Gastrocnemius medialis (tissue), 4 donors: ENCODE data around the gene SMPDL3A.

ENCODE experiments used
- POLR2A ChIP-seq, 2 donors: fragments of 450-650 bp; IDR thresholded peaks; one replicate each; pipeline ENCODE4 v1.6.1; 2017; ENCODE audit warnings: antibody characterized with exemption in 2 of 2, mild to moderate bottlenecking in 2 of 2, moderate library complexity in 2 of 2
- TF ChIP-seq, protein P1 (sequence below), 5 experiments: fragments of 450-650 bp in 3 of 5; fragments of 200-600 bp in 2 of 5; sonication (generic) in 2 of 5; IDR thresholded peaks in 4 of 5; conservative IDR thresholded peaks in 1 of 5; 1 replicate in 4 of 5; 2 replicates in 1 of 5; pipeline ENCODE4 v1.5.1; 2016 to 2019; ENCODE audit warnings: antibody characterized with exemption in 5 of 5, mild to moderate bottlenecking in 3 of 5, moderate library complexity in 3 of 5

DNA sequence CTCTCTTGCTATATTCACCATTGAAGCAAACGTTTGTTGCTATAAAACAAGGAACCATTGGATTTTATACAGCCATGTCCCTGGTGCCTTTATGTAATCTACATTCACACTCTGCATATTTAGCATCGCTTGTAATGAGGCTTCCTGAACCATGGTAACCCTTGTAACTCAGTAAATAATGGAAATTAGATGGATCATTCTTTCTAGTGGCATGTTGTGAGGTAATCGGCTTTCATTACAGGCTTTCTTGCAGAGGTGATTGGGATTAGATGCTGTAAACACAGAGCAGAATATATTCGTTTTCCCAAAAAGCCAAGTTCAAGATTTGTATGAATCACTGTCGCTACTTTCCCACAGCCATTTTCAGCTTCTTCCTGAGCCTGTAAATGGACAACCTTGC, 36.1 kb downstream of the SMPDL3A start:
- TF ChIP-seq, protein P1, sequence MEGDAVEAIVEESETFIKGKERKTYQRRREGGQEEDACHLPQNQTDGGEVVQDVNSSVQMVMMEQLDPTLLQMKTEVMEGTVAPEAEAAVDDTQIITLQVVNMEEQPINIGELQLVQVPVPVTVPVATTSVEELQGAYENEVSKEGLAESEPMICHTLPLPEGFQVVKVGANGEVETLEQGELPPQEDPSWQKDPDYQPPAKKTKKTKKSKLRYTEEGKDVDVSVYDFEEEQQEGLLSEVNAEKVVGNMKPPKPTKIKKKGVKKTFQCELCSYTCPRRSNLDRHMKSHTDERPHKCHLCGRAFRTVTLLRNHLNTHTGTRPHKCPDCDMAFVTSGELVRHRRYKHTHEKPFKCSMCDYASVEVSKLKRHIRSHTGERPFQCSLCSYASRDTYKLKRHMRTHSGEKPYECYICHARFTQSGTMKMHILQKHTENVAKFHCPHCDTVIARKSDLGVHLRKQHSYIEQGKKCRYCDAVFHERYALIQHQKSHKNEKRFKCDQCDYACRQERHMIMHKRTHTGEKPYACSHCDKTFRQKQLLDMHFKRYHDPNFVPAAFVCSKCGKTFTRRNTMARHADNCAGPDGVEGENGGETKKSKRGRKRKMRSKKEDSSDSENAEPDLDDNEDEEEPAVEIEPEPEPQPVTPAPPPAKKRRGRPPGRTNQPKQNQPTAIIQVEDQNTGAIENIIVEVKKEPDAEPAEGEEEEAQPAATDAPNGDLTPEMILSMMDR (IDR thresholded peaks at IDR 0.05 in 4 of 5, conservative IDR thresholded peaks at IDR 0.05 in 1 of 5): no peak
- TF ChIP-seq POLR2A (IDR thresholded peaks at IDR 0.05): no peak
